ENCODE data around the gene MITF. TPM values are rescaled to one million over a fixed set of nuclear protein-coding genes. Genes with fewer than 3 reads are reported as not detected.

The MITF gene
- total RNA-seq, 1 experiment from 2014 or later: 1.9 TPM

GRCh38 chr3:69888040-69888942 is 149.0 kb downstream of the MITF start:
- no peaks in the 10 kb centered on the region for H3K36me3 ChIP-seq (ENCODE audit: control insufficient read depth in 1 of 2, insufficient read depth in 2 of 2, low read length in 2 of 2)
- H3K4me3 ChIP-seq (replicated peaks in 1 of 2; ENCODE audit: low read depth in 1 of 2, low read length in 2 of 2): no peak overlapping the region
- H4K20me1 ChIP-seq (ENCODE audit: insufficient read depth): no peaks in the 10 kb centered on the region
- no peaks in the 10 kb centered on the region for H3K4me1 ChIP-seq (ENCODE audit: control insufficient read depth in 1 of 2, insufficient read depth in 2 of 2, low read length in 2 of 2)
- no TSS peak for BruUV-seq (replicated peaks)
- TF ChIP-seq REST (IDR thresholded peaks at IDR 0.05; ENCODE audit: low read depth) (no peak), FOSL1 (IDR thresholded peaks at IDR 0.05; ENCODE audit: low read depth) (no peak), CBX3 (IDR thresholded peaks at IDR 0.05; ENCODE audit: low read depth) (no peak), CEBPB (IDR thresholded peaks at IDR 0.05; ENCODE audit: low read depth) (no peak), MAX (IDR thresholded peaks at IDR 0.05) (no peak), ZBTB33 (IDR thresholded peaks at IDR 0.05; ENCODE audit: extremely low read depth, insufficient replicate concordance, low read length) (no peak), ZFX (IDR thresholded peaks at IDR 0.05) (no peak), EGR1 (IDR thresholded peaks at IDR 0.05; ENCODE audit: low read depth) (no peak), CTCF (IDR thresholded peaks at IDR 0.05 in 2 of 3, conservative IDR thresholded peaks at IDR 0.05 in 1 of 3; ENCODE audit: borderline replicate concordance in 1 of 3, insufficient read depth in 1 of 3, low read depth in 2 of 3, low read length in 2 of 3) (no peak), EZH2phosphoT487 (IDR thresholded peaks at IDR 0.05; ENCODE audit: borderline replicate concordance) (no peak), POLR2A (IDR thresholded peaks at IDR 0.05; ENCODE audit: borderline replicate concordance, extremely low read depth, insufficient read depth, insufficient read length) (no peak), JUND (IDR thresholded peaks at IDR 0.05) (no peak)
- ATAC-seq (no peak), DNase-seq (ENCODE audit: low read depth, low spot score) (no peak)
- H3K9me3 ChIP-seq (ENCODE audit: control insufficient read depth in 1 of 2, insufficient read depth in 1 of 2, low read depth in 1 of 2, low read length in 2 of 2): no peaks in the 10 kb centered on the region
- RAD21 ChIA-PET (ENCODE audit: low non-redundant PET in 1 of 2, low total read pairs in 2 of 2, uncharacterized antibody in 2 of 2, unreplicated experiment in 2 of 2): no interaction called here
- H3K79me2 ChIP-seq (ENCODE audit: insufficient read depth, low read length): no peaks in the 10 kb centered on the region
- H3K4me2 ChIP-seq (ENCODE audit: low read length): no peak overlapping the region
- POLR2A ChIA-PET: no interaction called here
- no peaks in the 10 kb centered on the region for H3K27me3 ChIP-seq (ENCODE audit: insufficient read depth, low read length)
- no peak overlapping the region for H3K9ac ChIP-seq (ENCODE audit: low read length)
- H2AFZ ChIP-seq (ENCODE audit: low read depth, low read length, poor library complexity, severe bottlenecking): no peak overlapping the region
- H3K27ac ChIP-seq (ENCODE audit: low read depth, low read length): no peak overlapping the region
- intact Hi-C loops (cut with micrococcal nuclease): no loop called here
- no peaks in the 10 kb centered on the region for H3K9me2 ChIP-seq (ENCODE audit: insufficient read depth)
- CTCF ChIA-PET: no interaction called here

All from HCT116 (cell line).